Mesendoderm (in vitro differentiated cells): ENCODE results near the gene KMO.
A peak's percentile ranks its signal among the peaks of the same experiment; 100 is the strongest.

ENCODE experiments used
- DNase-seq: peaks from one replicate; pipeline ENCODE4 v3.0.0; 2013
- H2AK5ac ChIP-seq: 2 replicates; pipeline ENCODE4 v1.6.1; 2013; ENCODE audit warnings: low read length, inconsistent platforms
- H2BK120ac ChIP-seq: 2 replicates; pipeline ENCODE4 v1.6.1; 2013; ENCODE audit warnings: low read depth, mild to moderate bottlenecking, low read length, moderate library complexity, mixed read lengths
- H2BK15ac ChIP-seq: replicated peaks from 2 replicates; pipeline ENCODE4 v1.6.1; 2013; ENCODE audit warnings: low read depth, mild to moderate bottlenecking, moderate library complexity
- H2BK5ac ChIP-seq: 2 replicates; pipeline ENCODE4 v1.6.1; 2013; ENCODE audit warnings: low read length, inconsistent platforms
- H3K18ac ChIP-seq: 2 replicates; pipeline ENCODE4 v1.6.1; 2013; ENCODE audit warnings: mild to moderate bottlenecking, low read length, mixed read lengths
- H3K23ac ChIP-seq: one replicate; pipeline ENCODE4 v1.6.1; 2013; ENCODE audit warnings: low read length
- H3K27ac ChIP-seq: 2 replicates; pipeline ENCODE4 v1.5.1; 2013; ENCODE audit warnings: low read depth, mild to moderate bottlenecking, inconsistent platforms, low read length, moderate library complexity
- H3K27me3 ChIP-seq: 2 replicates; pipeline ENCODE4 v1.6.1; 2013; ENCODE audit warnings: low read length, control low read depth, mild to moderate bottlenecking, inconsistent platforms; ENCODE audit not compliant: insufficient read depth, poor library complexity
- H3K36me3 ChIP-seq: 2 replicates; pipeline ENCODE4 v1.6.1; 2013; ENCODE audit warnings: low read length, inconsistent platforms; ENCODE audit not compliant: control insufficient read depth, insufficient read depth
- H3K4ac ChIP-seq: one replicate; pipeline ENCODE4 v1.6.1; 2013; ENCODE audit warnings: low read depth, mild to moderate bottlenecking, low read length, moderate library complexity
- H3K4me1 ChIP-seq: 2 replicates; pipeline ENCODE4 v1.6.1; 2013; ENCODE audit warnings: low read depth, low read length, inconsistent platforms; ENCODE audit not compliant: control insufficient read depth
- H3K4me2 ChIP-seq: 2 replicates; pipeline ENCODE4 v1.6.1; 2013; ENCODE audit warnings: low read length
- H3K4me3 ChIP-seq: 2 replicates; pipeline ENCODE4 v1.5.1; 2013; ENCODE audit warnings: mild to moderate bottlenecking, low read length
- H3K56ac ChIP-seq: one replicate; pipeline ENCODE4 v1.6.1; 2013; ENCODE audit warnings: low read length
- H3K79me1 ChIP-seq: 2 replicates; pipeline ENCODE4 v1.6.1; 2013; ENCODE audit warnings: low read length, inconsistent platforms
- H3K79me2 ChIP-seq: 2 replicates; pipeline ENCODE4 v1.6.1; 2013; ENCODE audit warnings: mild to moderate bottlenecking, low read length; ENCODE audit not compliant: control insufficient read depth, insufficient read depth
- H3K9ac ChIP-seq: 2 replicates; pipeline ENCODE4 v1.6.1; 2013; ENCODE audit warnings: low read length, inconsistent platforms
- H4K5ac ChIP-seq: one replicate; pipeline ENCODE4 v1.6.1; 2013; ENCODE audit warnings: low read length
- H4K8ac ChIP-seq: one replicate; pipeline ENCODE4 v1.6.1; 2013; ENCODE audit warnings: low read depth, mild to moderate bottlenecking, control low read depth, low read length, moderate library complexity
- WGBS: extraction: QIAGEN DNeasy Blood & Tissue Kit; methylation state at CpG from one replicate; pipeline ENCODE4 v1.1.7; 2013; ENCODE audit warnings: low lambda C conversion rate, missing lambda C conversion rate; ENCODE audit not compliant: insufficient coverage; ENCODE audit errors: extremely low coverage; 5-methylcytosine and 5-hydroxymethylcytosine counted together

The KMO gene

GRCh38 chr1:241638909-241639622 is 106.9 kb downstream of the KMO start:
- no CpG with 5 or more reads among the region's 11 CpGs for WGBS

GRCh38 chr1:241639623-241640148 is 107.5 kb downstream of the KMO start:
- H2BK15ac ChIP-seq: no peak overlapping the region
- H3K4me3 ChIP-seq: peak overlapping the region; percentile 78
- peaks cover 9% of the 10 kb centered on the region for H3K4me1 ChIP-seq
- no peak overlapping the region for H4K5ac ChIP-seq
- H2AK5ac ChIP-seq: no peak overlapping the region
- H3K79me2 ChIP-seq: peaks cover 27% of the 10 kb centered on the region
- H3K79me1 ChIP-seq: peaks cover 5% of the 10 kb centered on the region
- peak overlapping the region; percentile 27 for H3K27ac ChIP-seq
- peak overlapping the region; percentile 85 for H3K9ac ChIP-seq
- peaks cover 2% of the 10 kb centered on the region for H3K36me3 ChIP-seq
- no peak overlapping the region for H2BK120ac ChIP-seq
- H3K56ac ChIP-seq: peak overlapping the region; percentile 90
- peak overlapping the region; percentile 1 for H3K18ac ChIP-seq
- H2BK5ac ChIP-seq: no peak overlapping the region
- no CpG with 5 or more reads among the region's 42 CpGs for WGBS
- H3K4ac ChIP-seq: peak overlapping the region; percentile 23
- H4K8ac ChIP-seq: no peak overlapping the region
- DNase-seq: peak; percentile 76
- no peaks in the 10 kb centered on the region for H3K27me3 ChIP-seq
- H3K23ac ChIP-seq: no peak overlapping the region
- peak overlapping the region; percentile 17 for H3K4me2 ChIP-seq

More at GRCh38 chr1:241638909-241639622, 106.9 kb downstream of the KMO start:
- Histone ChIP-seq H3K23ac (no peak overlapping the region), H3K27me3 (no peaks in the 10 kb centered on the region), H3K79me2 (peaks cover 28% of the 10 kb centered on the region), H4K8ac (no peak overlapping the region), H2BK120ac (no peak overlapping the region), H3K4ac (peak overlapping the region; percentile 23), H3K4me3 (peak overlapping the region; percentile 78), H4K5ac (no peak overlapping the region), H3K79me1 (peaks cover 6% of the 10 kb centered on the region), H2BK5ac (no peak overlapping the region), H3K56ac (peak overlapping the region; percentile 90), H3K27ac (no peak overlapping the region), H3K4me2 (peak overlapping the region; percentile 17), H3K9ac (peak overlapping the region; percentile 85), H3K18ac (peak overlapping the region; percentile 1), H3K4me1 (peaks cover 9% of the 10 kb centered on the region), H2AK5ac (no peak overlapping the region), H2BK15ac (no peak overlapping the region), H3K36me3 (peaks cover 2% of the 10 kb centered on the region)
- DNase-seq: no peak

- WGBS: no CpG with 5 or more reads among the region's 81 CpGs
- peak within 1 kb of the TSS; percentile 25 for H3K4me2 ChIP-seq
- peaks cover 3% of the 10 kb centered on the region for H3K79me1 ChIP-seq
- H3K56ac ChIP-seq: peak within 1 kb of the TSS; percentile 90
- no peak within 1 kb of the TSS for H2AK5ac ChIP-seq
- peak within 1 kb of the TSS; percentile 27 for H3K4ac ChIP-seq
- no peak within 1 kb of the TSS for H4K5ac ChIP-seq
- peaks cover under 1% of the 10 kb centered on the region for H3K36me3 ChIP-seq
- H3K27me3 ChIP-seq: no peaks in the 10 kb centered on the region
- no peak within 1 kb of the TSS for H3K23ac ChIP-seq
- no peak within 1 kb of the TSS for H2BK5ac ChIP-seq
- H3K4me3 ChIP-seq: peak within 1 kb of the TSS; percentile 78
- peak within 1 kb of the TSS; percentile 27 for H3K27ac ChIP-seq
- H2BK15ac ChIP-seq: no peak within 1 kb of the TSS
- peak within 1 kb of the TSS; percentile 85 for H3K9ac ChIP-seq
- H3K4me1 ChIP-seq: peaks cover 8% of the 10 kb centered on the region
- peaks cover 26% of the 10 kb centered on the region for H3K79me2 ChIP-seq
- peak; percentile 92 for DNase-seq
- no peak within 1 kb of the TSS for H4K8ac ChIP-seq
- no peak within 1 kb of the TSS for H2BK120ac ChIP-seq
- H3K18ac ChIP-seq: peak within 1 kb of the TSS; percentile 86
These were observed 108.1 kb downstream of the KMO start, which contains the start of the genes CHML and OPN3 for GRCh38 chr1:241640149-241640866. Gene CHML, minus strand, starts transcription at chr1:241640369. Its CDS starts 4,603 bp downstream, at chr1:241635766. Gene OPN3, minus strand, starts transcription at chr1:241640369. Its CDS starts 115 bp downstream, at chr1:241640254.

- H3K27me3 ChIP-seq: no peaks in the 10 kb centered on the region
- H3K18ac ChIP-seq: peak overlapping the region; percentile 86
- no peak overlapping the region for H3K9ac ChIP-seq
- no peak overlapping the region for H2AK5ac ChIP-seq
- no peak overlapping the region for H4K5ac ChIP-seq
- H3K27ac ChIP-seq: no peak overlapping the region
- DNase-seq: no peak
- no peak overlapping the region for H3K4me2 ChIP-seq
- peaks cover 6% of the 10 kb centered on the region for H3K4me1 ChIP-seq
- no peak overlapping the region for H4K8ac ChIP-seq
- no peak overlapping the region for H2BK15ac ChIP-seq
- H2BK120ac ChIP-seq: no peak overlapping the region
- no peak overlapping the region for H3K23ac ChIP-seq
- no peaks in the 10 kb centered on the region for H3K36me3 ChIP-seq
- WGBS: no CpG with 5 or more reads among the region's 9 CpGs
- peak overlapping the region; percentile 62 for H3K56ac ChIP-seq
- peak overlapping the region; percentile 27 for H3K4ac ChIP-seq
- H2BK5ac ChIP-seq: no peak overlapping the region
- H3K79me1 ChIP-seq: no peaks in the 10 kb centered on the region
- no peak overlapping the region for H3K4me3 ChIP-seq
- peaks cover 23% of the 10 kb centered on the region for H3K79me2 ChIP-seq
These were observed 108.9 kb downstream of the KMO start for GRCh38 chr1:241640867-241641622.

GRCh38 chr1:241641773-241642592 is 109.8 kb downstream of the KMO start:
- Histone ChIP-seq H4K5ac (no peak overlapping the region), H3K4me1 (peaks cover 6% of the 10 kb centered on the region), H2AK5ac (no peak overlapping the region), H3K9ac (no peak overlapping the region), H3K23ac (no peak overlapping the region), H3K27me3 (no peaks in the 10 kb centered on the region), H3K27ac (no peak overlapping the region), H3K18ac (no peak overlapping the region), H2BK5ac (no peak overlapping the region), H3K79me2 (peaks cover 19% of the 10 kb centered on the region), H2BK120ac (no peak overlapping the region), H3K4me2 (no peak overlapping the region), H3K4me3 (no peak overlapping the region), H2BK15ac (no peak overlapping the region), H4K8ac (no peak overlapping the region), H3K36me3 (no peaks in the 10 kb centered on the region), H3K56ac (no peak overlapping the region), H3K4ac (no peak overlapping the region), H3K79me1 (no peaks in the 10 kb centered on the region)
- WGBS: no CpG with 5 or more reads among the region's 12 CpGs
- DNase-seq: no peak
